CD14-positive monocyte (primary cell): ENCODE measurements around the gene PFKFB4. TPM values are rescaled to one million over a fixed set of nuclear protein-coding genes. Genes with fewer than 3 reads are reported as not detected.
A peak's percentile ranks its signal among the peaks of the same experiment; 100 is the strongest.

Source experiments
- DNase-seq, 3 donors: peaks; one replicate each; pipeline ENCODE4 v3.0.0-alpha.2; 2011 to 2022
- H2AFZ ChIP-seq: 2 replicates; pipeline ENCODE4 v1.6.0; 2012; ENCODE audit warnings: mild to moderate bottlenecking, low read depth, low read length, inconsistent platforms; ENCODE audit not compliant: insufficient read depth, poor library complexity, severe bottlenecking
- H3K27ac ChIP-seq, 2 donors: 1 replicate in 1 of 2; 2 replicates in 1 of 2; pipeline ENCODE4 v1.5.1; 2012 to 2013; ENCODE audit warnings: low read length in 2 of 2, control low read depth in 1 of 2, inconsistent platforms in 1 of 2, low read depth in 1 of 2, mild to moderate bottlenecking in 1 of 2
- H3K27me3 ChIP-seq, 2 donors: one replicate each; pipeline versions ENCODE4 v1.6.0 to v1.6.1; 2011 to 2013; ENCODE audit warnings: low read length in 2 of 2; ENCODE audit not compliant: control insufficient read depth in 2 of 2, insufficient read depth in 2 of 2
- H3K36me3 ChIP-seq, 2 donors: replicated peaks in 1 of 2; 1 replicate in 1 of 2; 2 replicates in 1 of 2; pipeline versions ENCODE4 v1.5.1 to v1.6.1; 2012 to 2013; ENCODE audit warnings: low read length in 2 of 2, control low read depth in 1 of 2, inconsistent platforms in 1 of 2, mild to moderate bottlenecking in 1 of 2; ENCODE audit not compliant: insufficient read depth in 2 of 2, control insufficient read depth in 1 of 2
- H3K4me1 ChIP-seq, 2 donors: 1 replicate in 1 of 2; 2 replicates in 1 of 2; pipeline versions ENCODE4 v1.5.1 to v1.6.1; 2012 to 2013; ENCODE audit warnings: low read length in 2 of 2, control low read depth in 1 of 2, inconsistent platforms in 1 of 2, mild to moderate bottlenecking in 1 of 2, moderate library complexity in 1 of 2; ENCODE audit not compliant: insufficient read depth in 2 of 2, control insufficient read depth in 1 of 2
- H3K4me2 ChIP-seq: replicated peaks from 2 replicates; pipeline ENCODE3; 2012; ENCODE audit warnings: low read length, moderate library complexity, mild to moderate bottlenecking; ENCODE audit not compliant: poor library complexity, severe bottlenecking; ENCODE audit errors: extremely low read depth
- H3K4me3 ChIP-seq, 3 experiments: fragments of 200-600 bp in 1 of 3; sonication (generic) in 1 of 3; replicated peaks in 1 of 3; 1 replicate in 2 of 3; 2 replicates in 1 of 3; pipeline ENCODE4 v1.5.1; 2011 to 2013; ENCODE audit warnings: low read length in 3 of 3, mild to moderate bottlenecking in 3 of 3, control low read depth in 2 of 3, low read depth in 2 of 3, inconsistent platforms in 1 of 3, moderate library complexity in 1 of 3
- H3K79me2 ChIP-seq: 2 replicates; pipeline ENCODE4 v1.6.0; 2012; ENCODE audit warnings: mild to moderate bottlenecking, control low read depth, inconsistent platforms, low read length, moderate library complexity; ENCODE audit not compliant: insufficient read depth
- H3K9ac ChIP-seq: 2 replicates; pipeline ENCODE4 v1.6.0; 2017; ENCODE audit warnings: low read length, mild to moderate bottlenecking; ENCODE audit not compliant: insufficient read depth, poor library complexity, severe bottlenecking
- H3K9me3 ChIP-seq, 2 donors: replicated peaks in 1 of 2; 1 replicate in 1 of 2; 2 replicates in 1 of 2; pipeline versions ENCODE4 v1.5.1 to v1.6.1; 2012 to 2013; ENCODE audit warnings: low read length in 2 of 2, control low read depth in 1 of 2; ENCODE audit not compliant: control insufficient read depth in 1 of 2, insufficient read depth in 1 of 2
- H4K20me1 ChIP-seq: 2 replicates; pipeline ENCODE4 v1.6.0; 2012; ENCODE audit warnings: mild to moderate bottlenecking, low read length, control low read depth, moderate library complexity; ENCODE audit not compliant: insufficient read depth
- H3K27ac Mint-ChIP-seq, 7 donors: one replicate each; pipeline ENCODE4 v1.8.0; 2020; ENCODE audit warnings: mild to moderate bottlenecking in 7 of 7, mixed read lengths in 7 of 7, moderate library complexity in 6 of 7, inconsistent platforms in 2 of 7
- H3K27me3 Mint-ChIP-seq, 3 donors: one replicate each; pipeline ENCODE4 v1.8.0; 2021 to 2022; ENCODE audit warnings: low read depth in 3 of 3, mild to moderate bottlenecking in 3 of 3, mixed read lengths in 3 of 3, moderate library complexity in 3 of 3, inconsistent platforms in 1 of 3
- H3K36me3 Mint-ChIP-seq, 2 donors: one replicate each; pipeline ENCODE4 v1.8.0; 2020; ENCODE audit warnings: mixed read lengths in 2 of 2, inconsistent platforms in 1 of 2, mild to moderate bottlenecking in 1 of 2
- H3K4me1 Mint-ChIP-seq: one replicate; pipeline ENCODE4 v1.8.0; 2020; ENCODE audit warnings: mild to moderate bottlenecking, mixed read lengths
- H3K4me3 Mint-ChIP-seq, 2 donors: one replicate each; pipeline ENCODE4 v1.8.0; 2020; ENCODE audit warnings: mild to moderate bottlenecking in 2 of 2, mixed read lengths in 2 of 2, moderate library complexity in 1 of 2
- H3K9me3 Mint-ChIP-seq, 7 donors: one replicate each; pipeline ENCODE4 v1.8.0; 2020 to 2022; ENCODE audit warnings: mixed read lengths in 7 of 7, mild to moderate bottlenecking in 6 of 7, moderate library complexity in 6 of 7, inconsistent platforms in 2 of 7
- CTCF ChIP-seq: fragments of 200-600 bp; IDR thresholded peaks from one replicate; pipeline ENCODE4 v1.8.0; 2022; ENCODE audit warnings: antibody characterized with exemption, mild to moderate bottlenecking
- WGBS: methylation state at CpG from one replicate; pipeline ENCODE4 v1.1.5; 2013; ENCODE audit warnings: missing lambda C conversion rate; ENCODE audit not compliant: insufficient coverage; 5-methylcytosine and 5-hydroxymethylcytosine counted together
- intact Hi-C, 2 donors: fragments of 100-400 bp; cut with micrococcal nuclease; formaldehyde crosslinking; loops; one replicate each; pipeline versions ENCODE4 v1.15.0 to v1.15.1; 2023
- polyA plus RNA-seq, 3 donors: library from polyadenylated mRNA; depleted of rRNA in 1 of 3; unstranded in 2 of 3; stranded (reverse) in 1 of 3; fragments of 300-500 nt in 2 of 3; fragments of >200 nt in 1 of 3; fragmentation: Illumina TruSeq in 2 of 3; gene quantifications; 1 replicate in 2 of 3; 2 replicates in 1 of 3; pipeline ENCODE4 v1.2.3, GENCODE V29; 2012 to 2021

The PFKFB4 gene
- polyA plus RNA-seq, 3 donors, result 32.2 to 44.9 (median 34.9) TPM

GRCh38 chr3:48581621-48582481 lies 25.2 kb upstream of the PFKFB4 start:
- H3K27me3 ChIP-seq, result no peaks in the 10 kb centered on the region
- no peak for TF ChIP-seq CTCF
- H3K9me3 Mint-ChIP-seq, result no peaks in the 10 kb centered on the region

GRCh38 chr3:48576647-48577046 lies 20.0 kb upstream of the PFKFB4 start:
- TF ChIP-seq CTCF, result no peak
- H3K9me3 ChIP-seq, result no peaks in the 10 kb centered on the region
- no peak overlapping the region for H3K4me3 Mint-ChIP-seq
- no peaks in the 10 kb centered on the region for H3K36me3 Mint-ChIP-seq
- no peaks in the 10 kb centered on the region for H4K20me1 ChIP-seq
- no peaks in the 10 kb centered on the region for H3K4me1 Mint-ChIP-seq
- intact Hi-C loops, result no loop called here
- DNase-seq, result no peak
- no peak overlapping the region for H2AFZ ChIP-seq
- H3K27me3 Mint-ChIP-seq, result peaks cover 1 to 6% (median 2%) of the 10 kb centered on the region in 3 donors
- no peaks in the 10 kb centered on the region for H3K27me3 ChIP-seq
- no peak overlapping the region for H3K27ac ChIP-seq
- no peaks in the 10 kb centered on the region for H3K4me1 ChIP-seq
- H3K27ac Mint-ChIP-seq, result no peak overlapping the region
- no peak overlapping the region for H3K4me3 ChIP-seq
- H3K9me3 Mint-ChIP-seq, result no peaks in the 10 kb centered on the region
- no peaks in the 10 kb centered on the region for H3K36me3 ChIP-seq
- no peak overlapping the region for H3K9ac ChIP-seq
- H3K79me2 ChIP-seq, result no peaks in the 10 kb centered on the region
- 100% methylated on average over 1 of the region's 4 CpGs for WGBS
- H3K4me2 ChIP-seq, result no peak overlapping the region

More at GRCh38 chr3:48581621-48582481, 25.2 kb upstream of the PFKFB4 start:
- Mint-ChIP-seq H3K27ac (peak overlapping the region in 2 of 7 donors; percentile 26 to 35), H3K27me3 (peaks cover 1 to 9% (median 1%) of the 10 kb centered on the region in 3 donors), H3K4me3 (no peak overlapping the region), H3K36me3 (no peaks in the 10 kb centered on the region), H3K4me1 (no peaks in the 10 kb centered on the region)
- intact Hi-C loops, result no loop called here
- DNase-seq, result no peak
- H2AFZ ChIP-seq, result no peak overlapping the region
- no peak overlapping the region for H3K4me3 ChIP-seq
- no peaks in the 10 kb centered on the region for H3K9me3 ChIP-seq
- H3K36me3 ChIP-seq, result no peaks in the 10 kb centered on the region
- H3K79me2 ChIP-seq, result no peaks in the 10 kb centered on the region
- no peak overlapping the region for H3K9ac ChIP-seq
- no peaks in the 10 kb centered on the region for H3K4me1 ChIP-seq
- whole genome bisulfite sequencing, result 98% methylated on average over 7 of the region's 14 CpGs
- no peak overlapping the region for H3K27ac ChIP-seq
- H4K20me1 ChIP-seq, result no peaks in the 10 kb centered on the region
- H3K4me2 ChIP-seq, result no peak overlapping the region
